Measurements from ENCODE around the gene ZC2HC1B.

ZC2HC1B gene

GRCh38 chr6:143964674-143965081 is 100.4 kb downstream of the ZC2HC1B start:
- DNase-seq, result no peak

DNA sequence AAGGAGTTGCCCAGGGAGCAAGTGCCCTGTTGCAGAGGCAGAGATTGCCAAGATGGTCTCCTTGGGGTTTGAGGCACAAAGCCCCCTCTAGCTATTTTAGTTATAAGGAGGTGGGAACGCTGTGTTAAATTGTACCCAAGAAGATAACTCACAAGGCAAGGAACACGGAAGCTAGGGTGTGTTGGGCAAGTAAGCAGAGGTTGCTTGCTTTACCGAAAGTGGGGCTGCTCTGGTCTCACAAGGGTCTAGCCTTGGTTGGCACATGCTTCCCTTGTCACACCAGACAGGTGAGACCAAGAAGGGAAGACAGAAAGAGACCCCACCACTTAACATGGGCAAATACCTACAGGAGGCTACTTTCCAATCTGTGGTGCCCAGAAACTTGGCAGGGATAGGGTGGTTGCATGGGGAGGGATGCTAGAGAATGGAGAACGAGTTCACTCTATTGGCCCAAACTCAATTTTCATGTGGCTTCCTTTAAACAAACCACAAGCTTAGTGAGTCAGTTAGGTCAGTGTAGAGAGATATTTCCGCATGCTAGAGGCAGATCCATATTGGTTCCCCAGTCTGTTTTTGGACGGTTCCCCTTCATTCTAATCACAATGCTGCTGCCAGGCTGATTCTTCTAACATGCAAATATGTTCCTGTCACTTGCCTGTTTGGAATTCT is 101.4 kb downstream of the ZC2HC1B start:
- no peak for DNase-seq

GRCh38 chr6:143966312-143966711 is 102.0 kb downstream of the ZC2HC1B start:
- DNase-seq, result no peak

DNA sequence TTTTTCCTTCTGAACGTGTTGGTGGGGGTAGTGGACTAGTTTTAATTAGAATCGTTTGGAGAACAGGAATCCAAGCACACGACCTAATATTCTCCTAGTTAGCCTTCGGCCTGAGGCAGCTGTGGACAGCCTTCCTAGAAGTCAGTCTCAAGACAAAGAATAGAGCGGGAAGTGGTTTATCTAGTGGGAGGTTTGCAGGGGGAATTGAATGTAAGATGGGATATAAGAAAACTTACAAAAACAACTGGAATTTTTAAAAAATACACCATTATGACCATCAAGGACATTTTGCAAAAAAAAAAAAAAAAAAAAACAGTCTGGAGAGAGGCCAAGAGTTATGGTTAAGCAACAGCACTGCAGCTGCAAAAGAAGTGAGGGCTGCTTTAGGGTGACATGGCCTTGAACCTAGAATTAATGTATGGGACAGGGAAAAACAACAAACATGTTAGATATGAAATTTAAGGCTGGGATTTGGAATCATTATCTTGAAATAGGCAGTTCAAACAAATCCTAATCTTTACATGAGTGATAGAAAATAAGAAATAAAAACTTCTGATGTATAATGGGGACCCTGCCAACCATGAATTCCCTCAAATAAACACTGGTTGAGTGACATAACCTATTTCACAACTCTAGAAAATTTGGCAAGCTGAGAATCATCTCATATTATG is 103.6 kb downstream of the ZC2HC1B start:
- no peak for DNase-seq

DNA sequence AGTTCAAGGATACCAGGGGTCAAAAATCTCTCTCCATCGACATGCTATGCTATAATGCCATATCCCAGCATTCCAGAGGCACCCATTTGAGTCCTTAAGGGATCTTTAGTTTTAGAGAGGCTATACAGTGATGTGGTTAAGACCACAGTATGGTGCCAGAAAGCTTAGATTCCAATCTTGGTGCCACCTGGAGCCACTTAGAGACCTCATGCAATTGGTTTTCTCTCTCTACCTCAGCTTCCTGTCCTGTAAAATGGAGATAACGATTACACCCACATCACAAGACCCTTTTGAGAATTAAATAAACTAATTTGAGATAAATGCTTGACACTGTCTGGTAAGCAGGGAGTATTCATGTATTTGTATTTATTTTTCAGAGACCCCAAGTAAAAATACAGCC is 104.8 kb downstream of the ZC2HC1B start:
- no peak for DNase-seq

GRCh38 chr6:143970456-143971218 is 106.4 kb downstream of the ZC2HC1B start:
- no peak for DNase-seq

- no peak for DNase-seq
These were observed 107.4 kb downstream of the ZC2HC1B start for GRCh38 chr6:143971482-143972205.

DNA sequence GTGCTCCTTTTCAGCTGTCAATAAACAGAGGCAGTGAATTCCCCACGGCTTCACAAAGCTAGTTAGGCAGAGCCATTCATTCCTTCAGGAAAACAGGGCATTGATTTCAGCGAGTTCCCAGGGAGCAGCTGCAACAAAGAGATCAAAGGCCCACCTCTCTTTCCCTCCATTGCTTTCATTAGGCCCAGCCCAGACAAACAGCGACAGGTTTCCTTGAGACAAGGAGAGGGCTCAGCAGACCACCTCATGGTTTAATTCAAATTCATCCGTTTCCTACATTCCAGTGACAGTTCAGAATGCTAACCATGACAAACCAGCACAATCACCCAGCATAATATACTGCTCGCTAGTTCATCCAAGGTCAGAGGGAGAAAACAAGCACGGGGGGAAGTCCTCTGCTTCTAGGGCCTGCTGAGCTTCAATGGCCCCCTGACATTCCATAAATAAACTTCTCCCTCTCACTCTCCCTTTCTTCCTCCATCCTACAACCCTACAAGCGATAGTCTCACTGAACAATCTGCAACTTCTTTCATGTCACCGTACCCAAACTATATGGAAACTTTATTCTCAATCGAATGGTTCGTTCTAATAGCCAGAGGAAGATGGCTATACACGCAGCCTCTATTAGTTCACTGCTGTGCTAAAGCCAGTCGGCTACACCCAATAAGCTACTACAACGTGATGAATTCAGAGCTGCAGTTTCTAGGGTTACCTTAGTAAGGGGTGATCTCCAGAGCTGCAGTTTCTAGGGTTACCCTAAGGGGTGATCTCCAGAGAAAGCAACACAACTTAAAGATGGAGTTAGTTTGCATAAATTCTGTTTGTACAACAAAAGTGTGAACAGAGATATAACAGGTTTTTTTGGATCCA is 109.1 kb downstream of the ZC2HC1B start:
- no peak for DNase-seq

DNA sequence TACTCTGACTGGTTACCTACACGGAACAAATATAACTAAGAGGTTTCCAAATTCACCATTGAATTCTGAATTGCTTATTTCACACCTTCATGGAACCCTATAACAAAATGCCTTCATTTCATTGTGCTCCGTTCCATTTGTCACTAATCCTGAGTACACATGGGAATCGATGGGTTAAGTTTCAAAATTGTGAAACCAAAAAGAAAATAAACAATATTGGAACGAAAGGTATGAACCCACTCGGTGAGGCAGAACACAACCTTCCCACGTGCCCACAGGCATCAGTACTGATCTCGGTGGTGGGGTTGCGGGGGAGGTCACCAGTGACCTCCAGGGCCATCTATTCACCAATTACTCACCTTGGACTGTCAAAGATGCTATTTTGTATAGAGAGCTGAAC is 109.8 kb downstream of the ZC2HC1B start:
- DNase-seq, result no peak

GRCh38 chr6:143976806-143977349 is 112.6 kb downstream of the ZC2HC1B start:
- DNase-seq, result no peak

DNA sequence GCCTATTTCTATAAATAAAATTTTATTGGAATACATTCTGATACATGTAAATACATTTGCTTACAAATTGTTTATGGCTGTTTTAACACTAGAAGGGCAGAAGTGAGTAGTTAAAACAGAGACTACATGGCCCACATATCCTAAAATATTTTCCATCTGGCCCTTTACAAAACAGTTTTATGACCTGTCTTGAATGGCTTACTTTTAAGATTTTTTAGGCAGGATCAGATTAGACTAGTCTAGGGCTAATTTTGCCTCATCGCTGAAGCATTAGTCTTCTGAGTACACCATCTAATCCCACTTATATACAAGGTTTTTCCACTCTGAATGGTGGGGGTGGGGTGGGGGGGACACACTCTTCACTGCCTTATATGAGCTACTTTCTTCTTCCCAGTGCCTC is 116.6 kb downstream of the ZC2HC1B start:
- no peak for DNase-seq

GRCh38 chr6:143982968-143983367 is 118.7 kb downstream of the ZC2HC1B start:
- DNase-seq, result no peak

GRCh38 chr6:143984666-143985065 is 120.4 kb downstream of the ZC2HC1B start:
- no peak for DNase-seq

GRCh38 chr6:143986463-143987065 is 122.3 kb downstream of the ZC2HC1B start:
- no peak for DNase-seq

Measured in NCI-H1436 (cell line).